ENCODE results near the gene FBXO24. TPM values are rescaled to one million over a fixed set of nuclear protein-coding genes. Genes with fewer than 3 reads are reported as not detected.
A peak's percentile ranks its signal among the peaks of the same experiment; 100 is the strongest.

Gene FBXO24
- total and polyA plus RNA-seq, 9 of the 15 experiments (the other 6 are each of a cell fraction or from before 2014, with no cell fraction given): 0.17 to 0.95 (median 0.50) TPM

DNA sequence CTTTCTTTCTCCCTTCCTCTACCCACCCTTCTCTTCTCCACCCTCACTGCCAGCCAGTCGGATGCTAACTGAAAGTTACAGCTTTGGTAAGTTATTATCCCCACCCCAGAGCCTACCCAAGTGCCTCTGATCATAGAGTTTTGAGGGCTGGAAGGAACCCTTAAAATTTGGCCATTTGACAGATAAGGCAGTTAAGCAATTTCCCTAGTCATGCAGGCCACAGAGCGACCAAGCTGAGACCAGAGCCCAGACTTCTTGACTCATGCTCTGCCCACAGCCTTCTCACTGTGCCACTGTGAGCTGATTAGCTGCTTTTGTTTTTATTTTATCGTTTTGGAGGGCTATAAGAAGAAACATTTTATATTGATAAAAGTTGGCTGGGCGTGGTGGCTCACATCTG is 29.6 kb upstream of the FBXO24 start (continued):
- TF ChIP-seq CEBPG (CRISPR knock-in tag; IDR thresholded peaks at IDR 0.05) (no peak), CEBPG (tag; conservative IDR thresholded peaks at IDR 0.05 in 1 of 2, IDR thresholded peaks at IDR 0.05 in 1 of 2) (peak; percentile 64 to 85), ZNF609 (CRISPR knock-in tag; IDR thresholded peaks at IDR 0.05; ENCODE audit: borderline replicate concordance) (no peak), ZNF12 (CRISPR knock-in tag; IDR thresholded peaks at IDR 0.05) (no peak), KLF16 (IDR thresholded peaks at IDR 0.05) (no peak), FOXJ3 (CRISPR knock-in tag; IDR thresholded peaks at IDR 0.05) (no peak), FOXA3 (CRISPR knock-in tag; conservative IDR thresholded peaks at IDR 0.05 in 1 of 2, IDR thresholded peaks at IDR 0.05 in 1 of 2) (no peak), RBM15 (IDR thresholded peaks at IDR 0.05; ENCODE audit: insufficient read depth, low read length) (no peak), ZNF655 (CRISPR knock-in tag; IDR thresholded peaks at IDR 0.05) (no peak), SMARCE1 (IDR thresholded peaks at IDR 0.05) (no peak), L3MBTL2 (IDR thresholded peaks at IDR 0.05) (no peak), DPF2 (IDR thresholded peaks at IDR 0.05) (peak; percentile 40; the same call in 1 of the 2 replicates), ZFPM2 (CRISPR knock-in tag; IDR thresholded peaks at IDR 0.05) (no peak), ZNF766 (CRISPR knock-in tag; conservative IDR thresholded peaks at IDR 0.05) (0 out of 2 replicates have a peak, but pooled peaks have one; percentile 45), SMAD3 (CRISPR knock-in tag; conservative IDR thresholded peaks at IDR 0.05) (0 out of 2 replicates have a peak, but pooled peaks have one; percentile 26), HSF4 (CRISPR knock-in tag; IDR thresholded peaks at IDR 0.05; ENCODE audit: borderline replicate concordance) (no peak), ZNF41 (CRISPR knock-in tag; conservative IDR thresholded peaks at IDR 0.05) (0 out of 2 replicates have a peak, but pooled peaks have one; percentile 24), HDAC1 (IDR thresholded peaks at IDR 0.05) (no peak), ZNF316 (IDR thresholded peaks at IDR 0.05) (peak; percentile 28; the same call in 1 of the 2 replicates), ARID1B (IDR thresholded peaks at IDR 0.05) (peak; percentile 22; the same call in 1 of the 2 replicates), MCM2 (IDR thresholded peaks at IDR 0.05; ENCODE audit: low read depth) (no peak)
- TF ChIP-seq, protein P1, sequence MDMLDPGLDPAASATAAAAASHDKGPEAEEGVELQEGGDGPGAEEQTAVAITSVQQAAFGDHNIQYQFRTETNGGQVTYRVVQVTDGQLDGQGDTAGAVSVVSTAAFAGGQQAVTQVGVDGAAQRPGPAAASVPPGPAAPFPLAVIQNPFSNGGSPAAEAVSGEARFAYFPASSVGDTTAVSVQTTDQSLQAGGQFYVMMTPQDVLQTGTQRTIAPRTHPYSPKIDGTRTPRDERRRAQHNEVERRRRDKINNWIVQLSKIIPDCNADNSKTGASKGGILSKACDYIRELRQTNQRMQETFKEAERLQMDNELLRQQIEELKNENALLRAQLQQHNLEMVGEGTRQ (CRISPR knock-in tag; IDR thresholded peaks at IDR 0.05): no peak
- TF ChIP-seq, protein P2, sequence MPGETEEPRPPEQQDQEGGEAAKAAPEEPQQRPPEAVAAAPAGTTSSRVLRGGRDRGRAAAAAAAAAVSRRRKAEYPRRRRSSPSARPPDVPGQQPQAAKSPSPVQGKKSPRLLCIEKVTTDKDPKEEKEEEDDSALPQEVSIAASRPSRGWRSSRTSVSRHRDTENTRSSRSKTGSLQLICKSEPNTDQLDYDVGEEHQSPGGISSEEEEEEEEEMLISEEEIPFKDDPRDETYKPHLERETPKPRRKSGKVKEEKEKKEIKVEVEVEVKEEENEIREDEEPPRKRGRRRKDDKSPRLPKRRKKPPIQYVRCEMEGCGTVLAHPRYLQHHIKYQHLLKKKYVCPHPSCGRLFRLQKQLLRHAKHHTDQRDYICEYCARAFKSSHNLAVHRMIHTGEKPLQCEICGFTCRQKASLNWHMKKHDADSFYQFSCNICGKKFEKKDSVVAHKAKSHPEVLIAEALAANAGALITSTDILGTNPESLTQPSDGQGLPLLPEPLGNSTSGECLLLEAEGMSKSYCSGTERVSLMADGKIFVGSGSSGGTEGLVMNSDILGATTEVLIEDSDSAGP (CRISPR knock-in tag; IDR thresholded peaks at IDR 0.05): no peak
